COLO668 (cell line): ENCODE measurements around the gene PRTFDC1.
"Not testable (repeated sequence)": the region's sequence is repeated elsewhere in the genome, so short reads cannot be mapped to it uniquely, and the experiment has no call there.

Source experiments
- DNase-seq: peaks from one replicate; lab custom pipeline; 2025; ENCODE audit not compliant: unreplicated experiment; lab: John Stamatoyannopoulos, UW

Gene PRTFDC1

GRCh38 chr10:24849501-24850299 lies 102.7 kb downstream of the PRTFDC1 start:
- DNase-seq, result no peak

GRCh38 chr10:24849051-24849450 lies 103.4 kb downstream of the PRTFDC1 start:
- no peak for DNase-seq

GRCh38 chr10:24848195-24848594 lies 104.2 kb downstream of the PRTFDC1 start:
- DNase-seq, result no peak

- no peak for DNase-seq
Measured at GRCh38 chr10:24847112-24848070, 105.0 kb downstream of the PRTFDC1 start.

GRCh38 chr10:24844742-24845141 lies 107.7 kb downstream of the PRTFDC1 start:
- no peak for DNase-seq

GRCh38 chr10:24843256-24843655 lies 109.2 kb downstream of the PRTFDC1 start:
- DNase-seq, result no peak

- no peak for DNase-seq
Measured at GRCh38 chr10:24842856-24843255, 109.5 kb downstream of the PRTFDC1 start.

- DNase-seq, result no peak
Measured at GRCh38 chr10:24841530-24841929, 110.9 kb downstream of the PRTFDC1 start.

- no peak for DNase-seq
Measured at GRCh38 chr10:24840784-24841183, 111.6 kb downstream of the PRTFDC1 start.

GRCh38 chr10:24837781-24838180 lies 114.6 kb downstream of the PRTFDC1 start:
- not testable (repeated sequence) for DNase-seq

- no peak for DNase-seq
Measured at GRCh38 chr10:24834869-24835268, 117.5 kb downstream of the PRTFDC1 start.

- DNase-seq, result no peak
Measured at GRCh38 chr10:24826009-24826408, 126.4 kb downstream of the PRTFDC1 start.

GRCh38 chr10:24825551-24825950 lies 126.9 kb downstream of the PRTFDC1 start:
- DNase-seq, result no peak

GRCh38 chr10:24824536-24824935 lies 127.9 kb downstream of the PRTFDC1 start:
- DNase-seq, result no peak

- DNase-seq, result no peak
Measured at GRCh38 chr10:24824124-24824523, 128.3 kb downstream of the PRTFDC1 start.

GRCh38 chr10:24822590-24822989 lies 129.8 kb downstream of the PRTFDC1 start:
- DNase-seq, result no peak

GRCh38 chr10:24821986-24822385 lies 130.4 kb downstream of the PRTFDC1 start:
- no peak for DNase-seq

- no peak for DNase-seq
Measured at GRCh38 chr10:24816868-24817396, 135.5 kb downstream of the PRTFDC1 start.

GRCh38 chr10:24814568-24815313 lies 137.7 kb downstream of the PRTFDC1 start:
- DNase-seq, result no peak

- DNase-seq, result no peak
Measured at GRCh38 chr10:24813856-24814255, 138.6 kb downstream of the PRTFDC1 start.

GRCh38 chr10:24806262-24806661 lies 146.1 kb downstream of the PRTFDC1 start:
- DNase-seq, result no peak
